Measurements from ENCODE around the gene FHL2. TPM values are rescaled to one million over a fixed set of nuclear protein-coding genes. Genes with fewer than 3 reads are reported as not detected.

Gene FHL2
- total RNA-seq, 4 donors from 2014 or later: 14.9 to 31.8 (median 21.4) TPM

- intact Hi-C loops (cut with DNase I; ENCODE audit: low total_unique reads): loop anchor here (10.0 kb wide), 1 partner anchor 855 kb away; the partner anchor contains the start of gene UXS1
- peaks cover 0 to 48% of the 10 kb centered on the region in 2 donors for H3K36me3 ChIP-seq
- in situ Hi-C loops (cut with MboI; ENCODE audit: low sequenced_read_pairs in 4 of 4): no loop called here
Observed at GRCh38 chr2:105339414-105339813, 59.4 kb downstream of the FHL2 start.

DNA sequence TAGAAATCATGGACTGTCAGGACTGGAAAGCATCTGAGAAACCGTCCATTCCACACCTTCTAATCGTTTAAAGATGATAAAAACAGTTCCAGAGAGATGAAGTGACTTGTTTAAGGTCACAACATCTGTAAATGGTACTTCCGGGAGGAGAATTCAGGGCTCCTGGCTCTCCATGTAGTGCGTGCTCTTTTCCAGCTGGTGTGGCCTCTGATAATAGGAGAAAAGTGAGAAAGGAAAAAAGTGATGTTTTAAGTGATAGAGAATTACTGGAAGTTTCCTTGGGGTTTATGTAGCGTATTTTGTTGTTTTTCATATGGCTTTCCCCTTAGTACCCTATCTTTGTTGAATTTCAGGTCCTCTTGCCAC lies 60.8 kb downstream of the FHL2 start:
- H3K27me3 ChIP-seq: no peaks in the 10 kb centered on the region
- H3K4me1 ChIP-seq: peaks cover 20 to 25% of the 10 kb centered on the region in 2 donors
- peak overlapping the region; percentile 90 to 99 (median 94) for H3K4me3 ChIP-seq
- H3K9me3 ChIP-seq: no peaks in the 10 kb centered on the region
- DNase-seq: no peak
- intact Hi-C loops (cut with DNase I; ENCODE audit: low total_unique reads) (loop anchor here (10.0 kb wide), 1 partner anchor 857 kb away; the partner anchor contains the start of gene UXS1), in situ Hi-C loops (cut with MboI; ENCODE audit: low sequenced_read_pairs in 4 of 4) (no loop called here)
- H3K36me3 ChIP-seq: peaks cover 0 to 34% of the 10 kb centered on the region in 2 donors
- peak overlapping the region; percentile 92 to 98 (median 94) for H3K27ac ChIP-seq
- peak; percentile 4 to 16 for ATAC-seq
- TF ChIP-seq, protein P1, sequence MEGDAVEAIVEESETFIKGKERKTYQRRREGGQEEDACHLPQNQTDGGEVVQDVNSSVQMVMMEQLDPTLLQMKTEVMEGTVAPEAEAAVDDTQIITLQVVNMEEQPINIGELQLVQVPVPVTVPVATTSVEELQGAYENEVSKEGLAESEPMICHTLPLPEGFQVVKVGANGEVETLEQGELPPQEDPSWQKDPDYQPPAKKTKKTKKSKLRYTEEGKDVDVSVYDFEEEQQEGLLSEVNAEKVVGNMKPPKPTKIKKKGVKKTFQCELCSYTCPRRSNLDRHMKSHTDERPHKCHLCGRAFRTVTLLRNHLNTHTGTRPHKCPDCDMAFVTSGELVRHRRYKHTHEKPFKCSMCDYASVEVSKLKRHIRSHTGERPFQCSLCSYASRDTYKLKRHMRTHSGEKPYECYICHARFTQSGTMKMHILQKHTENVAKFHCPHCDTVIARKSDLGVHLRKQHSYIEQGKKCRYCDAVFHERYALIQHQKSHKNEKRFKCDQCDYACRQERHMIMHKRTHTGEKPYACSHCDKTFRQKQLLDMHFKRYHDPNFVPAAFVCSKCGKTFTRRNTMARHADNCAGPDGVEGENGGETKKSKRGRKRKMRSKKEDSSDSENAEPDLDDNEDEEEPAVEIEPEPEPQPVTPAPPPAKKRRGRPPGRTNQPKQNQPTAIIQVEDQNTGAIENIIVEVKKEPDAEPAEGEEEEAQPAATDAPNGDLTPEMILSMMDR (IDR thresholded peaks at IDR 0.05 in 4 of 5, conservative IDR thresholded peaks at IDR 0.05 in 1 of 5): no peak
- no peak for TF ChIP-seq POLR2A (IDR thresholded peaks at IDR 0.05)

More at GRCh38 chr2:105339414-105339813, 59.4 kb downstream of the FHL2 start:
- Histone ChIP-seq H3K4me1 (peaks cover 20 to 25% of the 10 kb centered on the region in 2 donors), H3K4me3 (no peak overlapping the region), H3K9me3 (no peaks in the 10 kb centered on the region), H3K27ac (peak overlapping the region in 1 of 4 donors; percentile 16), H3K27me3 (no peaks in the 10 kb centered on the region)
- ATAC-seq (no peak), DNase-seq (no peak)
- no peak for TF ChIP-seq POLR2A (IDR thresholded peaks at IDR 0.05)
- TF ChIP-seq, protein P1 (IDR thresholded peaks at IDR 0.05 in 4 of 5, conservative IDR thresholded peaks at IDR 0.05 in 1 of 5): no peak

DNA sequence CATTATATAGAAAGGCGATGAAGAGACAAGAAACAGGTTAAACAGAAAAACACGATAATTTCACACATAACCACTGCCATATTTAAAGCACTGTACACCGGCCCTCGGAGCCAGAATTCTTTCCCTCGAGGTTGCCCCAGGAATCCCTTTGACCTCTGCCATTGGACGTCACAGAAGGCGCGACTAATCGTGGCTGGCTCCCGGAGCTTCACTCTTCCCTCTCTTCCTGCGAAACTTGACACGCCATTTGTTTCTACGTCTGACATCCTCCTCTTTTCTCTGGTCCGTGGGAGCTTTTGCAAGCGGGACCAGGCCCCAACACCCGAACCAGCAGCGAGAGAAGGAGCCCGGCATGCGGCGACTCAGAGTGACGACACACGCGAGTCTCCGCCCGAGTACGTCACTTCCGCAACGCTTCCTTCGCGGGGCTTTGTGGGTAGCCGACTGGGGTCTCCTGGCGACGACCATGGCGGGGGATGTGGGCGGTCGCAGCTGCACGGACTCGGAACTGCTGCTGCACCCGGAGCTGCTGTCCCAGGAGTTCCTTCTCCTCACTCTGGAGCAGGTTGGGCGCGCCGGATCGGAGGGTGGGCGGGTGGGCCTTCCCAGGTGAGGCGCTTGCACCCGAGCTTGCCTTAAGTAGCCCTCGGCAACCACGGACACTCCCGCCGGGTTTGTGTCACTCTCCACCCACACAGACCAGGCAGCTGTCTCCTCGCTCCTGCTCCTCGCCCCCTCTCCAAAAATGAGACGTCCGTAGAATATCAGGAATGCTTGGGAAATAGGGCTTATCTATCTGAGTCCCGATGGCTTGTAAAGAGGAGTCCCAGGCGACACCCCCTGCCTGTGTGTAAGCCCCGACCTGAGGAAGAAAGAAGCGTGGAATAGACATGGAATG lies 61.5 kb downstream of the FHL2 start, which contains the start of gene C2orf49:
Gene C2orf49, plus strand, starts transcription at position 419 of the 898 bp plus-strand sequence. Its CDS starts 48 bp downstream, at position 467.
- Histone ChIP-seq H3K9me3 (no peaks in the 10 kb centered on the region), H3K4me3 (peak within 1 kb of the TSS; percentile 90 to 99 (median 94)), H3K4me1 (peaks cover 20 to 25% of the 10 kb centered on the region in 2 donors), H3K27ac (peak within 1 kb of the TSS; percentile 92 to 98 (median 94)), H3K27me3 (no peaks in the 10 kb centered on the region), H3K36me3 (peaks cover 0 to 27% of the 10 kb centered on the region in 2 donors)
- peak; percentile 74 to 81 for DNase-seq
- peak; percentile 98 for ATAC-seq
- intact Hi-C loops (cut with DNase I; ENCODE audit: low total_unique reads): loop anchor here (10.0 kb wide), 1 partner anchor 857 kb away; the partner anchor contains the start of gene UXS1
- in situ Hi-C loops (cut with MboI; ENCODE audit: low sequenced_read_pairs in 4 of 4): no loop called here
- TF ChIP-seq, protein P1 (IDR thresholded peaks at IDR 0.05 in 4 of 5, conservative IDR thresholded peaks at IDR 0.05 in 1 of 5): peak in 2 of 5 experiments; percentile 25 to 48
- no peak for TF ChIP-seq POLR2A (IDR thresholded peaks at IDR 0.05)

GRCh38 chr2:105336786-105337121 lies 62.1 kb downstream of the FHL2 start:
- no peak for DNase-seq
- Histone ChIP-seq H3K27me3 (no peaks in the 10 kb centered on the region), H3K4me1 (peaks cover 20 to 25% of the 10 kb centered on the region in 2 donors), H3K4me3 (peak overlapping the region; percentile 90 to 99 (median 94)), H3K36me3 (peaks cover 0 to 21% of the 10 kb centered on the region in 2 donors), H3K9me3 (no peaks in the 10 kb centered on the region), H3K27ac (peak overlapping the region; percentile 92 to 98 (median 94))
- in situ Hi-C loops (cut with MboI; ENCODE audit: low sequenced_read_pairs in 4 of 4): no loop called here
- TF ChIP-seq POLR2A (IDR thresholded peaks at IDR 0.05): no peak
- ATAC-seq: no peak
- intact Hi-C loops (cut with DNase I; ENCODE audit: low total_unique reads): loop anchor here (10.0 kb wide), 1 partner anchor 858 kb away; the partner anchor contains the start of gene UXS1

DNA sequence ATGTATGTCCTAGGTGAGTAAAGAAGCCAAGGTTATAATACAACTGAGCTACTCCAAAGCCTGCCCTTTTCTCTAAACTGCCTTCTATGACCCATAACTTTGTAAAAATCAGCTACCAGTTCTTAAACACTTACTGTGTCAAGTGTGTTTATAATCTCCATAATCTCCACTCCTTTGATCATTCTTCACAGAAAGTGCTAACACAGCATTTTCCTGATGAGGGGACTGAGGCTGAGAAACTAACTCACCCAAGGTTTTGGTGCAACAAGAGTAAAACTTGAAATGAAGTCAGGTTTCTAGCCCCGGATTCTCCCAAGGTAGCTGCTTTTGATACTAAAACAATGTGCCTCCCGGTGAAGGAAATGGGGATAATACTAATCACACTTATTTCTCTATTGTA lies 63.4 kb downstream of the FHL2 start:
- Histone ChIP-seq H3K27ac (no peak overlapping the region), H3K4me1 (peaks cover 23 to 29% of the 10 kb centered on the region in 2 donors), H3K36me3 (peaks cover 0 to 9% of the 10 kb centered on the region in 2 donors), H3K9me3 (no peaks in the 10 kb centered on the region), H3K27me3 (no peaks in the 10 kb centered on the region), H3K4me3 (no peak overlapping the region)
- in situ Hi-C loops (cut with MboI; ENCODE audit: low sequenced_read_pairs in 4 of 4) (no loop called here), intact Hi-C loops (cut with DNase I; ENCODE audit: low total_unique reads) (loop anchor here (10.0 kb wide), 1 partner anchor 859 kb away; the partner anchor contains the start of gene UXS1)
- TF ChIP-seq, protein P1 (IDR thresholded peaks at IDR 0.05 in 4 of 5, conservative IDR thresholded peaks at IDR 0.05 in 1 of 5): no peak
- no peak for TF ChIP-seq POLR2A (IDR thresholded peaks at IDR 0.05)
- ATAC-seq (no peak), DNase-seq (no peak)

Measured in gastrocnemius medialis (tissue), 4 donors.